OCI-LY1 (cell line): ENCODE data around the gene ROR1.

ENCODE experiments used
- H2AFZ ChIP-seq: fragments of 200-600 bp; sonication (generic), shearing (Covaris generic); 2 replicates; pipeline ENCODE4 v1.6.0; 2014; ENCODE audit warnings: antibody characterized with exemption, mild to moderate bottlenecking, low read length
- H3F3A ChIP-seq: fragments of 200-600 bp; sonication (generic), shearing (Covaris generic); 2 replicates; pipeline ENCODE4 v1.6.0; 2014; ENCODE audit warnings: mild to moderate bottlenecking, antibody characterized with exemption, low read length, moderate library complexity; ENCODE audit not compliant: insufficient read depth
- H3K27ac ChIP-seq: fragments of 200-600 bp; sonication (generic); 2 replicates; pipeline ENCODE4 v1.5.1; 2014; ENCODE audit warnings: low read length, mixed run types, mild to moderate bottlenecking, low read depth; ENCODE audit not compliant: poor library complexity, severe bottlenecking
- H3K27me3 ChIP-seq: fragments of 200-600 bp; sonication (generic); 2 replicates; pipeline ENCODE4 v1.6.0; 2014; ENCODE audit warnings: antibody characterized with exemption, mild to moderate bottlenecking, low read length, moderate library complexity; ENCODE audit not compliant: insufficient read depth
- H3K36me3 ChIP-seq: fragments of 200-600 bp; sonication (generic); 2 replicates; pipeline ENCODE4 v1.6.1; 2014; ENCODE audit warnings: mild to moderate bottlenecking, antibody characterized with exemption, low read length, moderate library complexity, mixed read lengths; ENCODE audit not compliant: insufficient read depth
- H3K4me1 ChIP-seq: fragments of 200-600 bp; sonication (generic); 2 replicates; pipeline ENCODE4 v1.5.1; 2014; ENCODE audit warnings: mild to moderate bottlenecking, low read length, moderate library complexity; ENCODE audit not compliant: insufficient read depth, severe bottlenecking
- H3K4me2 ChIP-seq: fragments of 200-600 bp; sonication (generic), shearing (Covaris generic); 2 replicates; pipeline ENCODE4 v1.6.1; 2014; ENCODE audit warnings: low read length
- H3K4me3 ChIP-seq: fragments of 200-600 bp; sonication (generic); 2 replicates; pipeline ENCODE4 v1.5.1; 2014; ENCODE audit warnings: low read length, low read depth, mild to moderate bottlenecking, mixed read lengths; ENCODE audit not compliant: poor library complexity, severe bottlenecking
- H3K79me2 ChIP-seq: fragments of 200-600 bp; shearing (Covaris generic); 2 replicates; pipeline ENCODE4 v1.6.1; 2016; ENCODE audit warnings: mixed run types, low read length, mixed read lengths; ENCODE audit not compliant: insufficient read depth
- H3K9ac ChIP-seq: fragments of 200-600 bp; sonication (generic), shearing (Covaris generic); 2 replicates; pipeline ENCODE4 v1.6.1; 2014; ENCODE audit warnings: mild to moderate bottlenecking, low read length, mixed read lengths
- H3K9me2 ChIP-seq: fragments of 200-600 bp; sonication (generic), shearing (Covaris generic); 2 replicates; pipeline ENCODE4 v1.6.1; 2014; ENCODE audit warnings: low read depth, mild to moderate bottlenecking, low read length, mixed read lengths
- H3K9me3 ChIP-seq: fragments of 200-600 bp; shearing (Covaris generic); 2 replicates; pipeline ENCODE4 v1.6.1; 2014; ENCODE audit warnings: low read length, mixed read lengths
- H4K20me1 ChIP-seq: fragments of 200-600 bp; sonication (generic), shearing (Covaris generic); 2 replicates; pipeline ENCODE4 v1.6.0; 2016; ENCODE audit warnings: mild to moderate bottlenecking, low read length; ENCODE audit not compliant: insufficient read depth
- EZH2 ChIP-seq: fragments of 200-600 bp; sonication (generic), shearing (Covaris generic); IDR thresholded peaks from 2 replicates; pipeline ENCODE4 v1.8.0; 2017; ENCODE audit warnings: borderline replicate concordance, mixed run types, mild to moderate bottlenecking, antibody characterized with exemption, low read length, moderate library complexity, mixed read lengths
- TF ChIP-seq, protein P1 (sequence below): fragments of 200-600 bp; sonication (generic), shearing (Covaris generic); IDR thresholded peaks from 2 replicates; pipeline ENCODE4 v1.5.1; 2017; ENCODE audit warnings: mild to moderate bottlenecking, antibody characterized with exemption, low read length, moderate library complexity, mixed read lengths

Gene ROR1

DNA sequence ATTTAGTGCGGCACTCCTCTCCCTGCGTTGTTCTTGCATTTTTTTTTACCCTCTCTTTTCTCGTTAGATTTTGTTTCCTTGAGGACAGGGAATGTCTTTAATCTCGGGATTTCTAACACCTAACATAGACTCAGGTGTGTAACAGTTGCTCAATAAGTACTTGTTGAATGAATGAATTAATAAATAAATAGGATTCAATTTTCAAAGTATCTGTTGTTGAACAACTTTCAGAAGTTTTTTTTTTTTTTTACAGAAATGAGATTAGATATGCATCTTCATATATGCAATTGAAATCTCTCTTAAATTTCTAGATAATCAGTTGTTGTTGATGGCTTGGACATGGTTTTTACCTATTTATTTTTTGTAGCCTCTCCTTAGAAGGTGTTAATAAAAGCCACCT lies 83.1 kb downstream of the ROR1 start:
- Histone ChIP-seq H3K9me3 (no peaks in the 10 kb centered on the region), H3K36me3 (no peaks in the 10 kb centered on the region), H3K4me3 (no peak overlapping the region), H3K4me1 (no peaks in the 10 kb centered on the region), H3K27me3 (no peaks in the 10 kb centered on the region), H3F3A (no peaks in the 10 kb centered on the region), H2AFZ (no peak overlapping the region), H3K79me2 (no peaks in the 10 kb centered on the region), H4K20me1 (no peaks in the 10 kb centered on the region), H3K27ac (no peak overlapping the region), H3K9ac (no peak overlapping the region), H3K9me2 (no peaks in the 10 kb centered on the region), H3K4me2 (no peak overlapping the region)
- TF ChIP-seq, protein P1, sequence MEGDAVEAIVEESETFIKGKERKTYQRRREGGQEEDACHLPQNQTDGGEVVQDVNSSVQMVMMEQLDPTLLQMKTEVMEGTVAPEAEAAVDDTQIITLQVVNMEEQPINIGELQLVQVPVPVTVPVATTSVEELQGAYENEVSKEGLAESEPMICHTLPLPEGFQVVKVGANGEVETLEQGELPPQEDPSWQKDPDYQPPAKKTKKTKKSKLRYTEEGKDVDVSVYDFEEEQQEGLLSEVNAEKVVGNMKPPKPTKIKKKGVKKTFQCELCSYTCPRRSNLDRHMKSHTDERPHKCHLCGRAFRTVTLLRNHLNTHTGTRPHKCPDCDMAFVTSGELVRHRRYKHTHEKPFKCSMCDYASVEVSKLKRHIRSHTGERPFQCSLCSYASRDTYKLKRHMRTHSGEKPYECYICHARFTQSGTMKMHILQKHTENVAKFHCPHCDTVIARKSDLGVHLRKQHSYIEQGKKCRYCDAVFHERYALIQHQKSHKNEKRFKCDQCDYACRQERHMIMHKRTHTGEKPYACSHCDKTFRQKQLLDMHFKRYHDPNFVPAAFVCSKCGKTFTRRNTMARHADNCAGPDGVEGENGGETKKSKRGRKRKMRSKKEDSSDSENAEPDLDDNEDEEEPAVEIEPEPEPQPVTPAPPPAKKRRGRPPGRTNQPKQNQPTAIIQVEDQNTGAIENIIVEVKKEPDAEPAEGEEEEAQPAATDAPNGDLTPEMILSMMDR = no peak
- no peak for TF ChIP-seq EZH2

DNA sequence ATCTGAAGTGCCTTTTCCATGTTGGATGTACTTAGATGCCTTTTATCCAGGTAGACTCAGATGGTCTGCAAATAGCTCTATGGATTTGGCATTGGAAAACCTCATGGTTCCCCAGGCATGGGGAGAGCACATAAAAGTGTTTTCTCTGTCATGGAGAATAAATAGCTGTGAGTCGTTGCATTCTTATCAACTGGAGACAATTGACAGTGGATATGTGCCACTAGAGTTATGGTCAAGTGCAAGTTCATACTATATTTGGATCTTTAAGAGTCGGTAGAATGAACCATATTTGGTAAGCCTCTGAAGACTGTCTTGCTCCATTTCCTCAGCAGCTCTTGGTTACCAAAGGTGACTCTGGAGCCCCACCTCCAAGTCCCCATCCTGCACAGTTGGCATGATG lies 83.7 kb downstream of the ROR1 start:
- H3K27me3 ChIP-seq = no peaks in the 10 kb centered on the region

DNA sequence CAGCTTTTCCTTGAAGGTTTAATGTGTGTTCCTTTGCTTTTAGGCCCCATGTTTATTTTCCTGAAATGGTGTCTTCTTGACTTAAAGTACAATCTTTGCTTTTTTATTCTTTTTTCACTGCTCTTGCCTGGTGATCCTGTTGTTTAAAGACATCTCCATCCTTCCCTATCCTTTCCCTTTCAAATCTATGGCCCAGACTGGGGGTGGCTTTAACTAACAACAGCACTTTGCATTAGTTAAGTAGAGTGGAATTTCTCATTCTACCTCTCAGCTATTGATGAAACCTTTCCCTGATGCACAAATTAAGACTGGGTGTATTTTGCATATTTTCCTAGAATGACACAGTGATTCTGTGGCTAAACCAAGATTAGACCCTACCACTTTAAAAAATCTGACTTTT lies 84.3 kb downstream of the ROR1 start:
- TF ChIP-seq, protein P1 = no peak
- TF ChIP-seq EZH2 = no peak
- Histone ChIP-seq H3K27me3 (no peaks in the 10 kb centered on the region), H4K20me1 (no peaks in the 10 kb centered on the region), H3K4me3 (no peak overlapping the region), H3K9me2 (no peaks in the 10 kb centered on the region), H3K36me3 (no peaks in the 10 kb centered on the region), H3K9ac (no peak overlapping the region), H2AFZ (no peak overlapping the region), H3K79me2 (no peaks in the 10 kb centered on the region), H3K4me1 (no peaks in the 10 kb centered on the region), H3K27ac (no peak overlapping the region), H3K9me3 (no peaks in the 10 kb centered on the region), H3K4me2 (no peak overlapping the region), H3F3A (no peaks in the 10 kb centered on the region)

More for the DNA sequence above, 83.7 kb downstream of the ROR1 start:
- H3K9me2 ChIP-seq = no peaks in the 10 kb centered on the region
- no peaks in the 10 kb centered on the region for H3K4me1 ChIP-seq
- H4K20me1 ChIP-seq = no peaks in the 10 kb centered on the region
- H3K4me3 ChIP-seq = no peak overlapping the region
- H3K27ac ChIP-seq = no peak overlapping the region
- no peaks in the 10 kb centered on the region for H3K9me3 ChIP-seq
- H3K79me2 ChIP-seq = no peaks in the 10 kb centered on the region
- no peak overlapping the region for H3K4me2 ChIP-seq
- TF ChIP-seq EZH2 = no peak
- TF ChIP-seq, protein P1 = no peak
- H2AFZ ChIP-seq = no peak overlapping the region
- H3F3A ChIP-seq = no peaks in the 10 kb centered on the region
- no peak overlapping the region for H3K9ac ChIP-seq
- no peaks in the 10 kb centered on the region for H3K36me3 ChIP-seq
